ENCODE measurements around the gene NCF4. TPM values are rescaled to one million over a fixed set of nuclear protein-coding genes. Genes with fewer than 3 reads are reported as not detected.

NCF4 gene
- total and polyA plus RNA-seq, 7 donors: 1.5 to 4.3 (median 2.6) TPM

DNA sequence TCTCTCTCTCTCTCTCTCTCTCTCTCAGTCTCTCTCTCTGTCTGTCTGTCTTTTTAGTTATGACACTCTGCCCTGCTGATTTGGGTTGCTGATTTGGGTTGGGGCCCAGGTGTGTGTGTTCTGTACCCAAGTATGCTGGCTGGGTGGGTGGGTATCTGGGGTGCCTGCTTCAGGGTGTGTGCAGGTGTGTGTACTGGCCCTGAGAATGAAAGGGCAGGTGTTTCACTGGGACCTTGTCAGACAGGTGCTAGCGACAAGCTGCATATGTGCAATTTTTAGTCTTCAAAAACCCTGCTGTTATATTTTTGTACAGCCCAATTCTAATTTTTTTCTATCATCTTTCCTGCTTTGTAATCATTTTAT, 53.6 kb downstream of the NCF4 start:
- no peak for ATAC-seq

GRCh38 chr22:36916034-36916433, 55.2 kb downstream of the NCF4 start:
- Histone ChIP-seq H3K27ac (no peak overlapping the region), H3K4me1 (no peaks in the 10 kb centered on the region), H3K36me3 (ENCODE audit: insufficient read depth in 1 of 2, low read depth in 1 of 2) (no peaks in the 10 kb centered on the region), H3K27me3 (ENCODE audit: insufficient read depth in 3 of 3, low read length in 2 of 3) (peaks cover 0 to 4% (median 3%) of the 10 kb centered on the region in 3 donors), H3K9me3 (peaks cover 4% of the 10 kb centered on the region), H3K4me3 (no peak overlapping the region)
- no peak for TF ChIP-seq CTCF (IDR thresholded peaks at IDR 0.05)
- DNase-seq: no peak
- no peak for ATAC-seq
- intact Hi-C loops (cut with DNase I): no loop called here

More for the DNA sequence above, 53.6 kb downstream of the NCF4 start:
- peaks cover 0 to 4% (median 3%) of the 10 kb centered on the region in 3 donors for H3K27me3 ChIP-seq (ENCODE audit: insufficient read depth in 3 of 3, low read length in 2 of 3)
- H3K27ac ChIP-seq: no peak overlapping the region
- no peaks in the 10 kb centered on the region for H3K36me3 ChIP-seq (ENCODE audit: insufficient read depth in 1 of 2, low read depth in 1 of 2)
- H3K9me3 ChIP-seq: peaks cover 4% of the 10 kb centered on the region
- 87 to 90% (median 89%) methylated on average over 1 of the region's 1 CpG for WGBS, 3 donors
- TF ChIP-seq CTCF (IDR thresholded peaks at IDR 0.05): no peak
- H3K4me1 ChIP-seq: no peaks in the 10 kb centered on the region
- DNase-seq: no peak
- no peak overlapping the region for H3K4me3 ChIP-seq
- intact Hi-C loops (cut with DNase I): no loop called here

- Histone ChIP-seq H3K4me3 (no peak overlapping the region), H3K4me1 (no peaks in the 10 kb centered on the region)
These were observed 57.9 kb downstream of the NCF4 start for GRCh38 chr22:36918586-36919284.

GRCh38 chr22:36921309-36922104, 60.7 kb downstream of the NCF4 start:
- Histone ChIP-seq H3K9me3 (peaks cover 4% of the 10 kb centered on the region), H3K4me3 (no peak overlapping the region), H3K27me3 (ENCODE audit: insufficient read depth in 3 of 3, low read length in 2 of 3) (peaks cover 0 to 34% (median 6%) of the 10 kb centered on the region in 3 donors), H3K27ac (no peak overlapping the region), H3K4me1 (no peaks in the 10 kb centered on the region), H3K36me3 (ENCODE audit: insufficient read depth in 1 of 2, low read depth in 1 of 2) (no peaks in the 10 kb centered on the region)
- DNase-seq (no peak), ATAC-seq (no peak)
- intact Hi-C loops (cut with DNase I): no loop called here
- no peak for TF ChIP-seq CTCF (IDR thresholded peaks at IDR 0.05)
- 54 to 62% (median 54%) methylated on average over 15 of the region's 15 CpGs for WGBS, 3 donors

More at GRCh38 chr22:36918586-36919284, 57.9 kb downstream of the NCF4 start:
- no peaks in the 10 kb centered on the region for H3K36me3 ChIP-seq (ENCODE audit: insufficient read depth in 1 of 2, low read depth in 1 of 2)
- intact Hi-C loops (cut with DNase I): no loop called here
- no peak for ATAC-seq
- no peak for TF ChIP-seq CTCF (IDR thresholded peaks at IDR 0.05)
- H3K27me3 ChIP-seq (ENCODE audit: insufficient read depth in 3 of 3, low read length in 2 of 3): peaks cover 0 to 15% (median 5%) of the 10 kb centered on the region in 3 donors
- WGBS, 3 donors: 68% methylated on average over 3 of the region's 3 CpGs
- H3K9me3 ChIP-seq: peaks cover 4% of the 10 kb centered on the region
- DNase-seq: no peak
- H3K27ac ChIP-seq: no peak overlapping the region
